ENCODE data around the gene PDE1C.

Gene PDE1C

GRCh38 chr7:31935124-31936054, 134.8 kb downstream of the PDE1C start:
- DNase-seq: no peak

DNA sequence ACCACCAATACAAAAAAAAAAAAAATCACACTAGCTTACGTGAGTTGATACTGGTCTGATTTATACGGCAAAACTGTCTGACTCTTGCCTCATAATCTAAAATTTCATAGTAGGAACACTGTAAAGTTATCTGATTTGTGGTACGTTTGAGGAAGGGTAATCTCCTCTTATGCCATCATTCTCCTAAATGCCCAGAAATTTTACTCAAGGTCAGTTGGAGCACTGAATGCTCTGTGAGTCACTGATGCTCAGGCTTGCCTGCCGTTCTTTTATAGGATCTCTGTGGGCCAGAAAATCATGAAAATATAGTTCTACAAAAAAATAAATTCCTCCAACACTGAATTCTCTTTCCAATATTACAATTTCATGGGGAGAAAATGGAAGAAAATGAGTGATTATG, 135.7 kb downstream of the PDE1C start:
- no peak for DNase-seq

- DNase-seq: no peak
These were observed 136.7 kb downstream of the PDE1C start for GRCh38 chr7:31933481-31933880.

GRCh38 chr7:31926991-31927584, 143.1 kb downstream of the PDE1C start:
- DNase-seq: no peak

DNA sequence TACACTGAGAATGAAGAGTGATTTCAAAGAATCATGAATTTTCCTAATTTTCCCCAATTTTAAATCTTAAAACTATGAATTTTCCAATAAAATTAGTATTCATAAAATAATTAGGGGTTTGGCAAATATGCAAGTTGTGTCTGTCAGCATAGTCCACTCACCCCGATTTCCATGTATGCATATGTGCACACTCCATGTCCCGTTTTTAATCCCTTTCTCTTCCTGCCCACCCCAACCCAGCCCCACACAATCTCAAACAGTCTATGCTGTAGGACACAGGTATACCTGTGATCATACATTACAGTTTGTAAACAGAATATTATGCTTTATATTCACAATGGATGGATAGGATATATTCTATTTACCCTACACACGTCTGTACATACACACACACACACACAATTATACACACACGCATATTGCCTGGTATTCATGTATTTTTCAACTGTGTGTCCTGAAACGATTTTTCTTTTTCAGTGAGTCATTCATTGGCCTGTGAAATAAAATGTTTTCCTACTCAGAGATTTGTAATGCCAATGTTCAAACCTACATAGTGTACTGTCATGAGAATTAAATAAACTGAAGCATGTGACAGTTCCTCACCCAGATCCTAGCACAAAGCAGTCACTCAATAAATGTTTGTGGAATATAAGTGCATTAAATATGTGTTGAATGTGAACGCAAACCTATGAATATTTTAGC, 144.3 kb downstream of the PDE1C start:
- DNase-seq: no peak

DNA sequence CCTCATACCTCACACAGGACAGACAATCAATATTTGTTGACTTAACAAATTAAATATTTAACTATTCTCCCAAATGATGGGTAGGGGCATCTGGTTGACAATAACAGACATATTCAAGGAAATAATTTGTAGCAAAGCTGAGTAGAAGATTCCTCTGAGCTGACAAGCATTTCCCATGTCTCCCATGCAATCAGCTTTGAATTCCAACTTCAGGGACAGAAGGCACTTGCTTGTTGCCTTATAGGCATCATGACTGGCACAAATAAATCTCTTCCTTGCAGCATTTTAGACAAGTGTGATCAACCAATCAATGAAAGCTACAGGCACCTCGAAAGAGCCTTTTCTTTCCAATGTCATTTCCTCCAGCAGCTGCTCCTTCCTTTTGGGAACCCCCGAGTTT, 146.0 kb downstream of the PDE1C start:
- DNase-seq: no peak

- no peak for DNase-seq
These were observed 147.4 kb downstream of the PDE1C start for GRCh38 chr7:31922848-31923247.

- DNase-seq: no peak
These were observed 149.2 kb downstream of the PDE1C start for GRCh38 chr7:31921047-31921446.

- no peak for DNase-seq
These were observed 150.4 kb downstream of the PDE1C start for GRCh38 chr7:31919678-31920369.

DNA sequence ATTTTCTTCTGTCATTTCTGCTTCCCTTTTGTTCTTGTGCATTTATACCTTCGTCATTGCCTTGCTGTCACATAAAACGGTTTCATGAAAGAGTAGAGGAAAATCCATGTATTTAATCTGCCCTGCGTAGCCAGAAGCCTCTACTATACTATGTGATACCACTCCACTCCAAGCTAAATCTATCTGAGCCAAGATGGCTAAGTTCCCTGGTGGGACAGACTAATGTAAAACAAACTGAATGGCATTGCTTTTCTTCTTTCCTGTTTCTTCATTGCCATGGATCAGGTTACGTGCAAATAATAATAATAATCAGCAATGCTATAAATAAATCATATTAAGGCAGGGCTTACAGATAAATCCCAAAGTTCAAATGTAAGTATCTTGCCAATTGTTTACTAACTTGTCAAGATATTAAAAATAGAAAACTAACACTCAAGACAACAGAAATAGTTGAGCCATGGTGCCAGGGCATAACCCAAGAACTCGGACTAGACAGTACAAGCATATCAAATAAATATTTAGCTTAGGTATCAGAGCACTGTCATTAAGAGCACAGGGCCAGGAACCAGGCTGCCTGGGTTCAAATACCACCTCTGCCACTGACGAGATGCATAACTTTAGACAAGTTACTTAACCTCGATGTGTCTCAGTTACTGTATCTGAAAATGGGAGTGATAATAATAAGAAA, 151.4 kb downstream of the PDE1C start:
- no peak for DNase-seq

- no peak for DNase-seq
These were observed 153.0 kb downstream of the PDE1C start for GRCh38 chr7:31917256-31917655.

DNA sequence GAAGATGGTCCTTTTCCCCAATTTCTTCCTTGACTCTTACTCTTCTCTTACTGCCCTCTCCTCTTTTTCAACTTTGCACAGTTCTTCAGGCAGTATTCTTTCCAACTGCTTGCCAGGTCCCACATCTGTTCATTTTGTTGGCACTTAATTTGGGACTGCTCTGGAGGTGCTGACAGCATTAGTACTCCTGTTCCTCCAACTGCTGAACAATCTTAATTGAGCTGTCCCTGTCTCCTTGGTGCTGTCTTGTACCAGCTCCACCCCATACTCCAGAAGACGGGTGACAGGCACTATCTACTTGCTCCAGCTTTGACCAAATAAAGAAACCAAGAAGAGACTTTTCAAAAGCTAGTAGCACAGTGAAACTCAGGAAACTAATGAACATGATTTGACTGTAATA, 160.0 kb downstream of the PDE1C start:
- DNase-seq: no peak

GRCh38 chr7:31906479-31907171, 163.6 kb downstream of the PDE1C start:
- no peak for DNase-seq

DNA sequence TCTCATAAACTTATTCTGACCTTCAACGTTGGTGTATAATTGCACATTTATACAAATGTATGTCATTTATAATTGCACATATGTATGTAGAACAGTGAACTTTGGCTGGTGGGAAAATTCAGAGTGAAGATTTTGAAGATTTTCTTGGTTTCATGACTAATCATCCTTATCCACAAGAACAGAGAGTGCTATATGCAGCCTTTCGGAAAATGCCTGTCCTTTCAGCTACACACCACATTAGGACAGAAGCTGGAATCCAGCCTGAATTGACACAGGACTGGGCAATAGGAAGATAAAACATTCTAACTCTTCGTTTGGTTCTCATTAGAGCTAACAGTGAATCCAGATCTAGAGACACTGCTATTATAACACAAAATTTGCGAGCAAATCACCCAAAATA, 166.2 kb downstream of the PDE1C start:
- DNase-seq: no peak

- DNase-seq: no peak
These were observed 170.8 kb downstream of the PDE1C start for GRCh38 chr7:31899356-31899927.

DNA sequence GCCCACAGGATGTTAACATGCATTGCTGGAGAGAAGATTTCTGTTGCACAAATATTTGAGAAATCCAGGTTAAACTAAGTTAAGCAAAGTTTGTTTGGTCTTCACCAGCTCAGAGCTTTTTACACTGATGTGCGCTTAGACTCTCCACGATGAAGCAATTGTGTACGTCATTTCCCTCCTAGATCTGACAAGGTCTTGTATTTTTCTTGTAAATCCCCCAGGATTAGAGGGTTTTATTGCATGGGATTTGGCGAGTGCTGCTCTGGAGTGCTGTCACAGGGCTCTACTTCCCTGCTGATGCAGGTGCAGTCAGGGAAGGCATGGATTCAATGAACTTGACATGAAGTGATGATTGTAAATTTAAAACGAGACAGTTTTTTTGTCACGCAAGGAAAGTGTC, 173.3 kb downstream of the PDE1C start:
- DNase-seq: no peak

- no peak for DNase-seq
These were observed 175.9 kb downstream of the PDE1C start for GRCh38 chr7:31894308-31894707.

DNA sequence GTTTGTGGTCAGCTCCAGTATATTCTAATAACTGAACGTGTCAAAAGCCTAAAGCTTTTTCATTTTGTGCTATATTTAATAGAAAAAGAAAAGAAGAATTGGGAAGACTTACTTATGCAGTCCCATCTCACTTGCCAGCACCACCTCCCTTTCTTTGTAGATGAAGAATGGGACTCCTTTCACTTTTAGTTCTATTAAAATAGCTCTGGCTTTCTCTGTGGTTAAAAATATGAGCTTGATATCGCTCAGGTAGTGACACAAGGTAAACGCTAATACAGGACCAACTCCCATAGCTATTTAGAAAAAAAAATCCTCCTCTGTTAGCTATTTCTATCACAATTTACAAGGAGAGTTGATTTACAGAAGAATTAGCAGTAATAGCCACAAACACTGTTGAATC, 176.8 kb downstream of the PDE1C start:
- no peak for DNase-seq

GRCh38 chr7:31892099-31892829, 177.9 kb downstream of the PDE1C start:
- no peak for DNase-seq

GRCh38 chr7:31890766-31891165, 179.4 kb downstream of the PDE1C start:
- DNase-seq: no peak

DNA sequence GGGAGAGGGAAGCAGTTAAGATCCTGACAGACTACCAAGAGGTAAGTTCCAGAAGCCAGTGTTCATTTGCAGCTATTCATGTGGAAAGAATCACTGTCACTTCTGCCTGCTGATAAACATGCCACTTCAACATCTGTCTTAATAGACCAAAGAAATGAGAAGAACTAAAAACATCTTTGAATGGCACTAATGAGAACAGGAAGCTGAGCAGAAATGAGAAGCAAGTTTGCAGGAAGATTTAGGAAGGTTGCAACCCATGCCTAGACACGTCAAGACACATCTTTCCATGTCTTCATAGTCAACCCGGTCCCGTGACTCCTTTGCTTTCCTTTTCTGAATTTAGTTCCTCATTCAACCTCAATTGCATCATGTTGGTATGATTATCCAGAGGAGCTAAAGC, 180.0 kb downstream of the PDE1C start:
- no peak for DNase-seq

All from CD4-positive, alpha-beta T cell treated with Interleukin-17A for 4 hours (primary cell).